HepG2 (cell line): ENCODE measurements around the gene WFDC5. TPM values are rescaled to one million over a fixed set of nuclear protein-coding genes. Genes with fewer than 3 reads are reported as not detected.

Experiments
- CHD2 ChIP-seq: IDR thresholded peaks from 2 replicates; pipeline ENCODE4 v1.6.1; 2011; ENCODE audit warnings: low read depth, low read length, improper control_type of control experiment
- FOSL1 ChIP-seq: sonication (generic); formaldehyde crosslinking; IDR thresholded peaks from 2 replicates; pipeline ENCODE4 v1.9.0; 2021; ENCODE audit warnings: missing genetic modification reagents, borderline replicate concordance
- HOXD1 ChIP-seq: sonication (generic); formaldehyde crosslinking; IDR thresholded peaks from 2 replicates; pipeline ENCODE4 v1.5.0; 2020; ENCODE audit warnings: missing genetic modification reagents
- PAWR ChIP-seq: sonication (generic); formaldehyde crosslinking; IDR thresholded peaks from 2 replicates; pipeline ENCODE4 v1.4.0; 2020; ENCODE audit warnings: missing genetic modification reagents, mild to moderate bottlenecking, borderline replicate concordance
- RAD51 ChIP-seq: fragments of 450-650 bp; IDR thresholded peaks from 2 replicates; pipeline ENCODE4 v1.6.1; 2016; ENCODE audit warnings: borderline replicate concordance
- TBX2 ChIP-seq: sonication (generic); formaldehyde crosslinking; IDR thresholded peaks from 2 replicates; pipeline ENCODE4 v1.5.0; 2020; ENCODE audit warnings: missing genetic modification reagents, mild to moderate bottlenecking, borderline replicate concordance
- TOPORS ChIP-seq: sonication (generic); formaldehyde crosslinking; IDR thresholded peaks from 2 replicates; pipeline ENCODE4 v1.8.0; 2023; ENCODE audit warnings: mild to moderate bottlenecking, missing genetic modification reagents
- ZNF530 ChIP-seq: sonication (generic); formaldehyde crosslinking; IDR thresholded peaks from 2 replicates; pipeline ENCODE4 v1.5.0; 2020; ENCODE audit warnings: low read depth, mild to moderate bottlenecking, missing genetic modification reagents
- polyA plus RNA-seq, 8 experiments: library from polyadenylated mRNA; depleted of rRNA in 3 of 8; stranded (reverse) in 7 of 8; unstranded in 1 of 8; fragments of >200 nt; fragmentation: Illumina TruSeq in 4 of 8; extraction: Trizol in 4 of 8; gene quantifications; 2 replicates each; pipeline versions ENCODE4 v1.2.1 to v1.2.3, GENCODE V29; 2011 to 2016; ENCODE audit warnings: low read depth in 4 of 8, missing spikeins in 1 of 8, mixed read lengths in 1 of 8; ENCODE audit not compliant: insufficient read depth in 1 of 8
- total RNA-seq, 5 experiments: library from RNA; depleted of rRNA; stranded (reverse); fragments of >200 nt; fragmentation: Illumina TruSeq; extraction: Trizol; gene quantifications; 2 replicates each; pipeline ENCODE4 v1.2.3, GENCODE V29; 2016; ENCODE audit warnings: low read depth in 1 of 5
- TF ChIP-seq, protein P1 (sequence below): sonication (generic); formaldehyde crosslinking; IDR thresholded peaks from 2 replicates; pipeline ENCODE4 v1.9.0; 2021; ENCODE audit warnings: missing genetic modification reagents, borderline replicate concordance
- TF ChIP-seq, protein P2 (sequence below): sonication (generic); formaldehyde crosslinking; IDR thresholded peaks from 2 replicates; pipeline ENCODE4 v1.4.0; 2020; ENCODE audit warnings: missing genetic modification reagents
- TF ChIP-seq, protein P3 (sequence below): sonication (generic); formaldehyde crosslinking; IDR thresholded peaks from 2 replicates; pipeline ENCODE4 v1.4.0; 2020; ENCODE audit warnings: missing genetic modification reagents, borderline replicate concordance
- TF ChIP-seq, protein P4 (sequence below): IDR thresholded peaks from 2 replicates; pipeline ENCODE4 v1.6.1; 2016; ENCODE audit warnings: missing genetic modification reagents, missing compliant biosample characterization
- TF ChIP-seq, protein P5 (sequence below): sonication (generic); formaldehyde crosslinking; IDR thresholded peaks from 2 replicates; pipeline ENCODE4 v1.4.0; 2020; ENCODE audit warnings: mild to moderate bottlenecking, missing genetic modification reagents
- TF ChIP-seq, protein P6 (sequence below): sonication (generic); formaldehyde crosslinking; IDR thresholded peaks from 2 replicates; pipeline ENCODE4 v1.8.0; 2022; ENCODE audit warnings: missing genetic modification reagents, mild to moderate bottlenecking, moderate library complexity, borderline replicate concordance
- TF ChIP-seq, protein P7 (sequence below): sonication (generic); formaldehyde crosslinking; IDR thresholded peaks from 2 replicates; pipeline ENCODE4 v1.4.0; 2020; ENCODE audit warnings: missing genetic modification reagents, borderline replicate concordance

The WFDC5 gene
- total and polyA plus RNA-seq, 2 of the 13 experiments (the other 11 are each of a cell fraction or from before 2014, with no cell fraction given) = not detected

DNA sequence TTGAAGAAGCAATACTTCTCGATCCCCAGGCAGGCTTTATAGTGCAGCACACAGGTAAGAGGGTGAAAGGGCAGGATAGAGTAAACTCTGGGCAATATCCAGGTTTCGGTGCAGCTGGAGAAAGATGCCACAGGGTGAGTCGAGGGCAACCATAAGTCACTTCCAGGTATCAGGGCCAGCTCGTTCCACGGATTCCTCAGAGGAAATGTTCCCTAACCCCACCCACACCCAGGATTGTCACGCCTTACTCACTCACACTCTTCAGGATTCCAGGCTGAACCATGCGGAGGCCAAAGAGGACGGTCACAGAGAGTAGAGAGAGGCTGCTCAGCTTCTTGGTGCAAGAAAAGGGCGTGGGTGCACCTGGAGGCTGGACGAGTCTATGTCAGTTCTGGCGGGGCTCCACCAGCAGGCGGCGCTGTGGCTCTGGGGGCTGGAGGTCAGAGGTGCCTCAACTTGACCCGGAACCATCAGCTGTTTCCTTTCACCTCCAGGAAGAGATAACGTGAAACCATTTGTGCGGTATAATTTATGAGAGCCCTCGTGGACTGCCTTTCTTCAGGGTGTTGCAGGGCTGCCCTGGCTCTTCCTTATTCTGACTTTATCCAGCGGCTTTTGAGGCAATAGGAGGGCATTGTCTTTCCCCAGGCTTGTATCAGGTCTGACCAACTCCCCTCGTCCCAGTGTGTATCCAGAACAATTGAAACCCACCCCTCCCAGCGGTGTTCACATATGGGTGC is 23.8 kb upstream of the WFDC5 start (continued):
- TF ChIP-seq HOXD1 (no peak), TBX2 (CRISPR knock-in tag) (no peak), PAWR (CRISPR knock-in tag) (no peak), TOPORS (no peak), ZNF530 (CRISPR knock-in tag) (no peak), CHD2 (no peak), RAD51 (no peak), FOSL1 (no peak)
- TF ChIP-seq, protein P1, sequence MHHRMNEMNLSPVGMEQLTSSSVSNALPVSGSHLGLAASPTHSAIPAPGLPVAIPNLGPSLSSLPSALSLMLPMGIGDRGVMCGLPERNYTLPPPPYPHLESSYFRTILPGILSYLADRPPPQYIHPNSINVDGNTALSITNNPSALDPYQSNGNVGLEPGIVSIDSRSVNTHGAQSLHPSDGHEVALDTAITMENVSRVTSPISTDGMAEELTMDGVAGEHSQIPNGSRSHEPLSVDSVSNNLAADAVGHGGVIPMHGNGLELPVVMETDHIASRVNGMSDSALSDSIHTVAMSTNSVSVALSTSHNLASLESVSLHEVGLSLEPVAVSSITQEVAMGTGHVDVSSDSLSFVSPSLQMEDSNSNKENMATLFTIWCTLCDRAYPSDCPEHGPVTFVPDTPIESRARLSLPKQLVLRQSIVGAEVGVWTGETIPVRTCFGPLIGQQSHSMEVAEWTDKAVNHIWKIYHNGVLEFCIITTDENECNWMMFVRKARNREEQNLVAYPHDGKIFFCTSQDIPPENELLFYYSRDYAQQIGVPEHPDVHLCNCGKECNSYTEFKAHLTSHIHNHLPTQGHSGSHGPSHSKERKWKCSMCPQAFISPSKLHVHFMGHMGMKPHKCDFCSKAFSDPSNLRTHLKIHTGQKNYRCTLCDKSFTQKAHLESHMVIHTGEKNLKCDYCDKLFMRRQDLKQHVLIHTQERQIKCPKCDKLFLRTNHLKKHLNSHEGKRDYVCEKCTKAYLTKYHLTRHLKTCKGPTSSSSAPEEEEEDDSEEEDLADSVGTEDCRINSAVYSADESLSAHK (CRISPR knock-in tag) = no peak
- TF ChIP-seq, protein P2, sequence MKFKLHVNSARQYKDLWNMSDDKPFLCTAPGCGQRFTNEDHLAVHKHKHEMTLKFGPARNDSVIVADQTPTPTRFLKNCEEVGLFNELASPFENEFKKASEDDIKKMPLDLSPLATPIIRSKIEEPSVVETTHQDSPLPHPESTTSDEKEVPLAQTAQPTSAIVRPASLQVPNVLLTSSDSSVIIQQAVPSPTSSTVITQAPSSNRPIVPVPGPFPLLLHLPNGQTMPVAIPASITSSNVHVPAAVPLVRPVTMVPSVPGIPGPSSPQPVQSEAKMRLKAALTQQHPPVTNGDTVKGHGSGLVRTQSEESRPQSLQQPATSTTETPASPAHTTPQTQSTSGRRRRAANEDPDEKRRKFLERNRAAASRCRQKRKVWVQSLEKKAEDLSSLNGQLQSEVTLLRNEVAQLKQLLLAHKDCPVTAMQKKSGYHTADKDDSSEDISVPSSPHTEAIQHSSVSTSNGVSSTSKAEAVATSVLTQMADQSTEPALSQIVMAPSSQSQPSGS = no peak
- TF ChIP-seq, protein P3, sequence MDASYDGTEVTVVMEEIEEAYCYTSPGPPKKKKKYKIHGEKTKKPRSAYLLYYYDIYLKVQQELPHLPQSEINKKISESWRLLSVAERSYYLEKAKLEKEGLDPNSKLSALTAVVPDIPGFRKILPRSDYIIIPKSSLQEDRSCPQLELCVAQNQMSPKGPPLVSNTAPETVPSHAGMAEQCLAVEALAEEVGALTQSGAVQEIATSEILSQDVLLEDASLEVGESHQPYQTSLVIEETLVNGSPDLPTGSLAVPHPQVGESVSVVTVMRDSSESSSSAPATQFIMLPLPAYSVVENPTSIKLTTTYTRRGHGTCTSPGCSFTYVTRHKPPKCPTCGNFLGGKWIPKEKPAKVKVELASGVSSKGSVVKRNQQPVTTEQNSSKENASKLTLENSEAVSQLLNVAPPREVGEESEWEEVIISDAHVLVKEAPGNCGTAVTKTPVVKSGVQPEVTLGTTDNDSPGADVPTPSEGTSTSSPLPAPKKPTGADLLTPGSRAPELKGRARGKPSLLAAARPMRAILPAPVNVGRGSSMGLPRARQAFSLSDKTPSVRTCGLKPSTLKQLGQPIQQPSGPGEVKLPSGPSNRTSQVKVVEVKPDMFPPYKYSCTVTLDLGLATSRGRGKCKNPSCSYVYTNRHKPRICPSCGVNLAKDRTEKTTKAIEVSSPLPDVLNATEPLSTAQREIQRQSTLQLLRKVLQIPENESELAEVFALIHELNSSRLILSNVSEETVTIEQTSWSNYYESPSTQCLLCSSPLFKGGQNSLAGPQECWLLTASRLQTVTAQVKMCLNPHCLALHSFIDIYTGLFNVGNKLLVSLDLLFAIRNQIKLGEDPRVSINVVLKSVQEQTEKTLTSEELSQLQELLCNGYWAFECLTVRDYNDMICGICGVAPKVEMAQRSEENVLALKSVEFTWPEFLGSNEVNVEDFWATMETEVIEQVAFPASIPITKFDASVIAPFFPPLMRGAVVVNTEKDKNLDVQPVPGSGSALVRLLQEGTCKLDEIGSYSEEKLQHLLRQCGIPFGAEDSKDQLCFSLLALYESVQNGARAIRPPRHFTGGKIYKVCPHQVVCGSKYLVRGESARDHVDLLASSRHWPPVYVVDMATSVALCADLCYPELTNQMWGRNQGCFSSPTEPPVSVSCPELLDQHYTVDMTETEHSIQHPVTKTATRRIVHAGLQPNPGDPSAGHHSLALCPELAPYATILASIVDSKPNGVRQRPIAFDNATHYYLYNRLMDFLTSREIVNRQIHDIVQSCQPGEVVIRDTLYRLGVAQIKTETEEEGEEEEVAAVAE (CRISPR knock-in tag) = no peak
- TF ChIP-seq, protein P4, sequence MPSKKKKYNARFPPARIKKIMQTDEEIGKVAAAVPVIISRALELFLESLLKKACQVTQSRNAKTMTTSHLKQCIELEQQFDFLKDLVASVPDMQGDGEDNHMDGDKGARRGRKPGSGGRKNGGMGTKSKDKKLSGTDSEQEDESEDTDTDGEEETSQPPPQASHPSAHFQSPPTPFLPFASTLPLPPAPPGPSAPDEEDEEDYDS = no peak
- TF ChIP-seq, protein P5, sequence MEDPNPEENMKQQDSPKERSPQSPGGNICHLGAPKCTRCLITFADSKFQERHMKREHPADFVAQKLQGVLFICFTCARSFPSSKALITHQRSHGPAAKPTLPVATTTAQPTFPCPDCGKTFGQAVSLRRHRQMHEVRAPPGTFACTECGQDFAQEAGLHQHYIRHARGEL (CRISPR knock-in tag) = no peak
- TF ChIP-seq, protein P6, sequence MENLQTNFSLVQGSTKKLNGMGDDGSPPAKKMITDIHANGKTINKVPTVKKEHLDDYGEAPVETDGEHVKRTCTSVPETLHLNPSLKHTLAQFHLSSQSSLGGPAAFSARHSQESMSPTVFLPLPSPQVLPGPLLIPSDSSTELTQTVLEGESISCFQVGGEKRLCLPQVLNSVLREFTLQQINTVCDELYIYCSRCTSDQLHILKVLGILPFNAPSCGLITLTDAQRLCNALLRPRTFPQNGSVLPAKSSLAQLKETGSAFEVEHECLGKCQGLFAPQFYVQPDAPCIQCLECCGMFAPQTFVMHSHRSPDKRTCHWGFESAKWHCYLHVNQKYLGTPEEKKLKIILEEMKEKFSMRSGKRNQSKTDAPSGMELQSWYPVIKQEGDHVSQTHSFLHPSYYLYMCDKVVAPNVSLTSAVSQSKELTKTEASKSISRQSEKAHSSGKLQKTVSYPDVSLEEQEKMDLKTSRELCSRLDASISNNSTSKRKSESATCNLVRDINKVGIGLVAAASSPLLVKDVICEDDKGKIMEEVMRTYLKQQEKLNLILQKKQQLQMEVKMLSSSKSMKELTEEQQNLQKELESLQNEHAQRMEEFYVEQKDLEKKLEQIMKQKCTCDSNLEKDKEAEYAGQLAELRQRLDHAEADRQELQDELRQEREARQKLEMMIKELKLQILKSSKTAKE (CRISPR knock-in tag) = no peak
- TF ChIP-seq, protein P7, sequence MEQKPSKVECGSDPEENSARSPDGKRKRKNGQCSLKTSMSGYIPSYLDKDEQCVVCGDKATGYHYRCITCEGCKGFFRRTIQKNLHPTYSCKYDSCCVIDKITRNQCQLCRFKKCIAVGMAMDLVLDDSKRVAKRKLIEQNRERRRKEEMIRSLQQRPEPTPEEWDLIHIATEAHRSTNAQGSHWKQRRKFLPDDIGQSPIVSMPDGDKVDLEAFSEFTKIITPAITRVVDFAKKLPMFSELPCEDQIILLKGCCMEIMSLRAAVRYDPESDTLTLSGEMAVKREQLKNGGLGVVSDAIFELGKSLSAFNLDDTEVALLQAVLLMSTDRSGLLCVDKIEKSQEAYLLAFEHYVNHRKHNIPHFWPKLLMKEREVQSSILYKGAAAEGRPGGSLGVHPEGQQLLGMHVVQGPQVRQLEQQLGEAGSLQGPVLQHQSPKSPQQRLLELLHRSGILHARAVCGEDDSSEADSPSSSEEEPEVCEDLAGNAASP (CRISPR knock-in tag) = no peak
